Kidney (tissue), 14 donors: ENCODE data around the gene SART1. TPM values are rescaled to one million over a fixed set of nuclear protein-coding genes. Genes with fewer than 3 reads are reported as not detected.

Experiments
- DNase-seq, 5 donors: peaks; one replicate each; pipeline ENCODE4 v3.0.0-alpha.2; 2013 to 2020
- FAIRE-seq: peaks from 2 replicates; lab custom pipeline; 2012; peaks lifted over from hg19 to GRCh38; lab: Jason Lieb, UNC
- H3K27ac ChIP-seq, 2 donors: one replicate each; pipeline ENCODE4 v1.7.0; 2013; ENCODE audit warnings: low read depth in 2 of 2, low read length in 2 of 2, inconsistent platforms in 1 of 2
- H3K27me3 ChIP-seq: one replicate; pipeline ENCODE4 v1.7.1; 2013; ENCODE audit warnings: low read length, inconsistent platforms; ENCODE audit not compliant: control insufficient read depth, insufficient read depth
- H3K36me3 ChIP-seq, 3 donors: one replicate each; pipeline versions ENCODE4 v1.7.0 to v1.7.1; 2013; ENCODE audit warnings: low read length in 3 of 3, control low read depth in 1 of 3, inconsistent platforms in 1 of 3; ENCODE audit not compliant: insufficient read depth in 3 of 3, control insufficient read depth in 2 of 3
- H3K4me1 ChIP-seq, 3 donors: one replicate each; pipeline versions ENCODE4 v1.7.0 to v1.7.1; 2013; ENCODE audit warnings: low read length in 3 of 3, inconsistent platforms in 1 of 3, low read depth in 1 of 3; ENCODE audit not compliant: control insufficient read depth in 2 of 3, insufficient read depth in 2 of 3
- H3K4me3 ChIP-seq, 3 donors: one replicate each; pipeline versions ENCODE4 v1.7.0 to v1.8.1; 2013; ENCODE audit warnings: low read length in 3 of 3, control low read depth in 1 of 3, inconsistent platforms in 1 of 3
- H3K9ac ChIP-seq, 3 donors: one replicate each; pipeline versions ENCODE4 v1.7.0 to v1.7.1; 2013; ENCODE audit warnings: low read length in 3 of 3, control low read depth in 1 of 3, inconsistent platforms in 1 of 3
- H3K9me3 ChIP-seq, 3 donors: one replicate each; pipeline versions ENCODE4 v1.7.0 to v1.7.1; 2013; ENCODE audit warnings: low read length in 3 of 3, control low read depth in 1 of 3, inconsistent platforms in 1 of 3; ENCODE audit not compliant: control insufficient read depth in 2 of 3, insufficient read depth in 1 of 3
- intact Hi-C: fragments of 100-400 bp; cut with DNase I; formaldehyde crosslinking; loops from one replicate; pipeline ENCODE4 v1.11.1; 2022
- polyA plus RNA-seq: library from polyadenylated mRNA; stranded (reverse); fragments of 350-450 nt; fragmentation: Illumina TruSeq; extraction: RNeasy Lipid Tissue Mini Kit (QIAGEN cat#74804); gene quantifications from one replicate; pipeline ENCODE4 v1.2.3, GENCODE V29; 2014; ENCODE audit warnings: low read depth, low replicate concordance; ENCODE audit not compliant: insufficient read depth
- total RNA-seq: library from RNA; stranded (reverse); fragmentation: NEBNext Ultra II Directional; extraction: Animal tissue kit (Norgen Biotek cat#: 25700); gene quantifications from one replicate; pipeline ENCODE4 v1.2.1, GENCODE V29; 2021
- TF ChIP-seq, protein P1 (sequence below): IDR thresholded peaks from 3 replicates; pipeline ENCODE4 v1.5.1; 2012; ENCODE audit warnings: mild to moderate bottlenecking, moderate library complexity, borderline replicate concordance; ENCODE audit not compliant: insufficient read depth; ENCODE audit errors: extremely low read depth
- donor health status: control.
- donor health status: control.
- donor health status: control.
- donor health status: control.
- donor health status: control.
- donor health status: DM: yes; HTN: yes; CAD: no.
- donor health status: Normal renal cell carcinoma (clear cell type).

The SART1 gene
- total and polyA plus RNA-seq, 2 donors from 2014 or later: 48.6 to 48.7 TPM

DNA sequence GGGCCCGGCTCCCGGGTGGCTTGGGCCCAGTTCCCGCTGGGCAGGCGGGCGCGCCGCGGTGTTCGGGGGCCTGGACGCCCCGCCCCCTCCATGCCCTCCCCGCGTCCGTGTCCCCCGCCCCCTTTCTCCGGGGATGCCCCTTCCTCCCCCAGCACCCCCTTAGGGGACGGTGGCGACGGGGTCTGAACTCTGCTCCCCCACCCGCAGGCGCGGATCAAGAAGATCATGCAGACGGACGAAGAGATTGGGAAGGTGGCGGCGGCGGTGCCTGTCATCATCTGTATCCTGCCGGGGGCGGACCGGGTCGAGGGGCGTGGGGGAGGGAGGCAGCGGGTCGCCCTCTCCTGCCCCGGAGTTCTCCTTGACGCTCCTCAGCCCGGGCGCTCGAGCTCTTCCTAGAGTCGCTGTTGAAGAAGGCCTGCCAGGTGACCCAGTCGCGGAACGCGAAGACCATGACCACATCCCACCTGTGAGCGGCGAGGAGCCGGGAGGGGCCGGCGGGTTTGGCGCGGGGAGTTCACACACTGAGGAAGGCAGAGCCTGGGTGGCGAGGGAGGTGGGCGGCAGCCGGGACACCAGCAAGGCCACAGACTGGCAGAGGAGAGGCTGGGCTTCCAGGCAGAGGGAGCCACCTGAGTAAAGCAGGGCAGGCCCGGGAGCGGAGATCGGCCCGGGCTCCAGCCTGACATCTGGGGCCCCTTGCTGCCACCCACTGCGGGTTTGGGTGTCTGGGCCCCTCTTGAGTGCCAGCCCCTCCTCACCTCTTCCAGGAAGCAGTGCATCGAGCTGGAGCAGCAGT, 41.8 kb upstream of the SART1 start:
- TF ChIP-seq, protein P1, sequence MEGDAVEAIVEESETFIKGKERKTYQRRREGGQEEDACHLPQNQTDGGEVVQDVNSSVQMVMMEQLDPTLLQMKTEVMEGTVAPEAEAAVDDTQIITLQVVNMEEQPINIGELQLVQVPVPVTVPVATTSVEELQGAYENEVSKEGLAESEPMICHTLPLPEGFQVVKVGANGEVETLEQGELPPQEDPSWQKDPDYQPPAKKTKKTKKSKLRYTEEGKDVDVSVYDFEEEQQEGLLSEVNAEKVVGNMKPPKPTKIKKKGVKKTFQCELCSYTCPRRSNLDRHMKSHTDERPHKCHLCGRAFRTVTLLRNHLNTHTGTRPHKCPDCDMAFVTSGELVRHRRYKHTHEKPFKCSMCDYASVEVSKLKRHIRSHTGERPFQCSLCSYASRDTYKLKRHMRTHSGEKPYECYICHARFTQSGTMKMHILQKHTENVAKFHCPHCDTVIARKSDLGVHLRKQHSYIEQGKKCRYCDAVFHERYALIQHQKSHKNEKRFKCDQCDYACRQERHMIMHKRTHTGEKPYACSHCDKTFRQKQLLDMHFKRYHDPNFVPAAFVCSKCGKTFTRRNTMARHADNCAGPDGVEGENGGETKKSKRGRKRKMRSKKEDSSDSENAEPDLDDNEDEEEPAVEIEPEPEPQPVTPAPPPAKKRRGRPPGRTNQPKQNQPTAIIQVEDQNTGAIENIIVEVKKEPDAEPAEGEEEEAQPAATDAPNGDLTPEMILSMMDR: no peak
- FAIRE-seq (no peak), DNase-seq (peak; percentile 44 to 92 (median 63))
- Histone ChIP-seq H3K27ac (peak overlapping the region; percentile 77 to 82), H3K27me3 (no peaks in the 10 kb centered on the region), H3K4me3 (peak overlapping the region; percentile 36 to 73 (median 65)), H3K4me1 (peaks cover 0 to 36% (median 21%) of the 10 kb centered on the region in 3 donors), H3K9me3 (no peaks in the 10 kb centered on the region), H3K9ac (peak overlapping the region in 2 of 3 donors; percentile 43 to 78), H3K36me3 (peaks cover 0 to 3% (median 2%) of the 10 kb centered on the region in 3 donors)
- intact Hi-C loops: no loop called here

DNA sequence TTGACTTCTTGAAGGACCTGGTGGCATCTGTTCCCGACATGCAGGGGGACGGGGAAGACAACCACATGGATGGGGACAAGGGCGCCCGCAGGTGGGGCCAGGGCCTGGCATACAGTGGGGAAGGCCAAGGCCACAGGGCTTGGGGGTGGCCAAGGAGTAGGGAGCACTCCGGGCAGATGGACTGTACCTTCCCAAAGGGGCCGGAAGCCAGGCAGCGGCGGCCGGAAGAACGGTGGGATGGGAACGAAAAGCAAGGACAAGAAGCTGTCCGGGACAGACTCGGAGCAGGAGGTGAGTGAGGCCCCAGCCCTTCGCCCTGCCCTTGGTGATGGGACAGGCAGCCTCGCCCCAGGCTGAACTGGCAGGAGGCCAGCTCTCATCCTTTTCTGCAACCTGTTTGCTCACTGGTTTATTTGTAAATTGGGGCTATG, 41.1 kb upstream of the SART1 start:
- H3K36me3 ChIP-seq: peaks cover 0 to 3% (median 2%) of the 10 kb centered on the region in 3 donors
- H3K27me3 ChIP-seq: no peaks in the 10 kb centered on the region
- TF ChIP-seq, protein P1: no peak
- DNase-seq: peak in 2 of 5 donors; percentile 62 to 83
- peaks cover 0 to 30% (median 21%) of the 10 kb centered on the region in 3 donors for H3K4me1 ChIP-seq
- intact Hi-C loops: no loop called here
- no peak for FAIRE-seq
- peak overlapping the region; percentile 36 to 73 (median 65) for H3K4me3 ChIP-seq
- H3K9ac ChIP-seq: peak overlapping the region in 2 of 3 donors; percentile 37 to 78
- no peaks in the 10 kb centered on the region for H3K9me3 ChIP-seq
- peak overlapping the region in 1 of 2 donors; percentile 82 for H3K27ac ChIP-seq

DNA sequence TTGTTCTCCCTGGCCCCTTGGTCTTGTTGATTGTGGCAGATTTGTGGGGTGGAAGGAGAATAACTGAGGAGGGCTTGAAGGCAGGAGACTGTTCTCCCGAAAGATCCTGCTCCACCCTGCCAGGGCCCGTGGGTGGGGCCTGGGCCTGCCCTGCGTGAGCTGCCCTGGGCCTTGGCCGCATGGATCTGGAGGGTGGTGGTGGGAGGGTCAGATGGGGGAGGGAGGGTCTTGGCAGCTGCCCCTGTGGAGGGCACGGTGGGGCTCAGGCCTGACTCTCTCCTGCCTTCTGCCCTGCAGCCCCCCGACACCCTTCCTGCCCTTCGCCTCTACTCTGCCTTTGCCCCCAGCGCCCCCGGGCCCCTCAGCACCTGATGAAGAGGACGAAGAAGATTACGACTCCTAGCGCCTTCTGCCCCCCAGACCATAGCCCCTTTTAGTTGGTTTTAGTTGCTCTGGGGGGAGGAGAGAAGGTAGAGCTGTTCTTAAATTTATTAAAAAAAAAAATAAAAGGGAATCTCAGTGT, 40.4 kb upstream of the SART1 start:
- FAIRE-seq (no peak), DNase-seq (no peak)
- H3K27ac ChIP-seq: no peak overlapping the region
- H3K36me3 ChIP-seq: peaks cover 0 to 3% (median 2%) of the 10 kb centered on the region in 3 donors
- intact Hi-C loops: no loop called here
- H3K4me1 ChIP-seq: peaks cover 0 to 27% (median 16%) of the 10 kb centered on the region in 3 donors
- H3K9ac ChIP-seq: no peak overlapping the region
- no peaks in the 10 kb centered on the region for H3K27me3 ChIP-seq
- peak overlapping the region in 1 of 3 donors; percentile 73 for H3K4me3 ChIP-seq
- no peaks in the 10 kb centered on the region for H3K9me3 ChIP-seq
- TF ChIP-seq, protein P1: no peak
